ENCODE measurements around the gene WWOX.
"Not testable (repeated sequence)": the region's sequence is repeated elsewhere in the genome, so short reads cannot be mapped to it uniquely, and the experiment has no call there.

The WWOX gene

DNA sequence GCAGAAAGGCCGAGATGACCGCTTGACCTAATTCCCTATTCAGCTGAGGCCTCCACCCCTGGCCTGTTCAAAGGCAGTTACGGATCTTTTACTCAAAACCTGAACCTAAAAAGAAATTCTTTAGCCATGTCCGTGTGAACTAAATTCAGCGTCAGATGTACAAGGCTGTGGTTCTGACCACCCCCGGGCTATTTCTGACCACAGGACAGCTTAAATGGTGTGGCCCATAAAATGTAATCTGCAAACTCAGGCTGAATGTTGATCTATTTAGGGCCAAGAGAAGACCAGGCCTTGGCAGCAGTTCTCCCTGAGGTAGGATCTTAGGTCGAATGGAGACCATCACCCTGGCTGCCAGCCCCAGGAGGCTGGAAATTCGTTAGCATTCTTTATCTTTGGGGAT, 485.5 kb downstream of the WWOX start:
- TF ChIP-seq ZNF274 (IDR thresholded peaks at IDR 0.05; ENCODE audit: low read depth, low read length): no peak
- H3K4me3 ChIP-seq (ENCODE audit: low read length): no peak overlapping the region

DNA sequence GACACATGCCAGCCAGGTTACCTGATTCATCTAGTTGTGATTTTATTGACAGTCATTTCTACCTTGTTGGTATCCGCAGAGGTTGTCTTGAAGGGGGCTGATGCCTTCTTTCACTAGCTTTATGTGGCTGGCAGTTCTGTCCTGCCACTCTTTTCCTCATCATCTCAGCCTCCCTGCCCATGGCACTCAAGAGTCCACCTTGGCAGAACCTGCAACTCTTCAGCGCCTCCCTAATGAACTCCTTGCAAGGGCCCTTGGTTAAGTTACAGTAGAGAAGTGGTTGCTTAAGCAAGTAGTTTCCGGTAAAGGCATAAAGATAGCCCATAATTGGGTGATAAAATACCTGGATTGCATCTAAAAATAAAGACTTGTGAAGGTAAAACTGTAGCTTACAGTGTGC, 489.9 kb downstream of the WWOX start:
- no peak for TF ChIP-seq ZNF274 (IDR thresholded peaks at IDR 0.05; ENCODE audit: low read depth, low read length)
- H3K4me3 ChIP-seq (ENCODE audit: low read length): no peak overlapping the region

DNA sequence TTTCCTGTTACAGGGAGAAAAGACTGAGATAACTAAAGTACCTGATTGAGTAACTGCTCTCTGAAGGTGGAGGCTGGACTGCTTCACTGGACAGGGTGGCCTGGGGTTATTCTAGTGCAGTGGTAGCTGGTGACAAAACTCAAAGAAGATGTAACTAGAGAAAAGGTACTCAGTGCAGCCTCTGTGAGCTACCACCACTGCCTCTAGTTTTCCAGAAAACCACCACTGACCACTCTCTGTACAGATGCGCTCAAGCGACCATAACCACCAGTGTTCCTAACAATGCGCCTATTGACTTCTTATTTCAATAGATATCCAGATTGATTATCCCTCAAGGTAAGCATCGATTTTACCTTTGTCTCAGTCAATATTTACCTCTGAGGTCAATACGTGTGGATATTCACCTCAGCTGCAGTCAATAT, 492.2 kb downstream of the WWOX start:
- TF ChIP-seq ZNF274 (IDR thresholded peaks at IDR 0.05; ENCODE audit: low read depth, low read length): no peak
- H3K4me3 ChIP-seq (ENCODE audit: low read length): no peak overlapping the region

DNA sequence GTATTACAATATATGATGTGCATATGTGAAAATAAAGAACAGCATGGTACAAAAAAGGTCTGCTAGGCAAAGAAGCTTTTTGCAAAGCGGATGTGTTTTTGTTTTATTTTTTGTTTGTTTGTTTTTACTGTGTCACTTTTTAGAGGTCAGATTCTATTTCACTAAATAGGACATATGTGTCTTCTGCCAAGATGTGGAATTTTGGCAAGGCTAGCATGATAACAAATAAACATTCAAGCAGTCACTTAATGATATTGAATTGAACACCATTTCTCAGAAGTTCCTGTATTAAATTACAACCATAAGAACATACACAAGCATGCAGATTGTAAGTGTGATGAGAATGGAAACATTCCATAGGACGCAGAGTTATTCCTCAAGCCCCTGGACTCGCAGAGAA, 492.7 kb downstream of the WWOX start:
- no peak overlapping the region for H3K4me3 ChIP-seq (ENCODE audit: low read length)
- no peak for TF ChIP-seq ZNF274 (IDR thresholded peaks at IDR 0.05; ENCODE audit: low read depth, low read length)

DNA sequence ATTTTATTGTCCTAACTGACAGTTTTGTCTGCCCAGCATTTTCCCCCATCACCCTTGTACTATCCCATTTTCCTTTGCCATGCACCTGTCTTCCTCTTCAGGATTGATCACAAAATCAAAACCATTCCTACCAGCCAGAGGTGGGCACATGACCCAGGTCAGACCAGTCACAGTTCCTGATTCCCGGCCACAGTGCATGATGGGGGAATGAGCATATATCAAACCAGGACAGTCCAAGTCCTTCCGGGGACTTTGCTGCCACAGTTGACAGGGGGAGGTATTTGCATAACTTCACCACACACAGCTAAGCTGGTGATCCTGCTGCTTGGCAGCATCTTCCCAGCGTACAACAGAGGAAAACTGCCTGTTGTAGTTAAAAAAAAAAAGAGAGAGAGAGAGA, 493.9 kb downstream of the WWOX start:
- no peak overlapping the region for H3K4me3 ChIP-seq (ENCODE audit: low read length)
- TF ChIP-seq ZNF274 (IDR thresholded peaks at IDR 0.05; ENCODE audit: low read depth, low read length): no peak

DNA sequence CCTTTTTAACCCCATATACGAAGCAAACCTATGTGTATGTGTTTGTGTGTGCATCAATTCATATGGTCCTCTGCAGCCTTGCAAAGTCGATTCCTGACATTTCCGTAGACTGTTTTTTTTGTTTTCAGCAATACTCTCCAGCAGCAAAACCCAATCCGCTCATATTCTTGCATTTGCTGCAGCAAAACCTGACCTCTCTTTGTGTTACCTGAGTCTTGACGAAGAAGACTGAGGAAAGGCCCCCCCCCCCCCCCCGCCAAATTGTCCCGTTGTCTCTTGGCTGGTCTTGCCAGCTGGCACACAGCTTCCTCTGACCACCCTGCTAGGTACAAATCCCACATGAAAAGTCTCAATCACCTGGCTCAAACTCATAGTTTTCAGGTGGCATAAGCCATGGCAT, 494.7 kb downstream of the WWOX start:
- no peak overlapping the region for H3K4me3 ChIP-seq (ENCODE audit: low read length)
- no peak for TF ChIP-seq ZNF274 (IDR thresholded peaks at IDR 0.05; ENCODE audit: low read depth, low read length)

DNA sequence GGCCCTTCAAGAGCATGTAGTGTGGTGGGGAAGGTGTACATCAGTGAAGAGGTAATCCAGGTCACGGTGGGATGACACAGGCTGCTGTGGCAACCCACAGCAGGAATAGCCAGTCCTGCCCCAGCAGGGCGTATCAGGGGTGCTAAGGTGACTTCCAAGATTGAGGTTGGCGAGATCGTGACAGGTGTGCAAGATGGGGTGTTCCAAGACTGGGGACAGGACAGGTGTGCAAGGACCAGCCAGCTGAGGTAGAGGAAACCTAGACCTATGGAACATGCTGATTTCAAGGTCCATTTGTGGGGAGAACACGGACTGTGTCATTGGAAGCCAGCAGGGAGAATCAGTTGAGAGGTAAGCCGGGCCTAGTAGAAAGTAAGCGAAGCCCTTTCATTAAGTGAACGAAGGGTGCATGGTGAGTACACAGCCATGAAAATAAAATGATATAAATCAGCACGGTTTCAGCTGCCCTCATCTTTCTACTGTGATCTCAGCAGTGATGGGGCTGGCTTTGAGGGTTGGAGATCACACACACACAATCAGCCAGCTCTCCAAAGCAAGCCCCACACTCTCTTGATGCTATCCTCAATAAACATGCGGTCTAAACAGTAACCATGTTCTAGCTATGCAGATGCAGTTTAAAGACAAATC, 497.0 kb downstream of the WWOX start:
- no peak overlapping the region for H3K4me3 ChIP-seq (ENCODE audit: low read length)
- TF ChIP-seq ZNF274 (IDR thresholded peaks at IDR 0.05; ENCODE audit: low read depth, low read length): no peak

DNA sequence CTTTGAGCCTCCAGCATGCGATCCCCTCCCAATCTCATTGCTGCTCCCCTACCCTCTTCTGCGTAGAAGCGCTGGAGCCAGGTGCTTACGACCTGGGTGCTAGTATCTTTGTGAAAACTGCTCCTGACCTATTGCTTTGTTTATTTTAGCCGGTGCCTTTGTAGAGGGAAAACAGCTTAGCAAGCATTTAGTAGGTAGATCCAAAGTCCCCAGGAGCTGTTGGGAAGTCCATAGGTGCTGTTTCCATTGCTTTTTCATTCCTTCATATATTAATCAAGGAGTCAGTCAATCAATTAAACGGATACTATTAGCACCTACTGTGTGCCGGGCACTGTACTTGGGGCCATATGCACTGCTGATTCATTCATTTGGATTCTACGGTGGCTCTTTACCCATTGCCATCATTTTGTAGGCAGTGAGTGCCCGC, 497.6 kb downstream of the WWOX start:
- no peak overlapping the region for H3K4me3 ChIP-seq (ENCODE audit: low read length)
- no peak for TF ChIP-seq ZNF274 (IDR thresholded peaks at IDR 0.05; ENCODE audit: low read depth, low read length)

DNA sequence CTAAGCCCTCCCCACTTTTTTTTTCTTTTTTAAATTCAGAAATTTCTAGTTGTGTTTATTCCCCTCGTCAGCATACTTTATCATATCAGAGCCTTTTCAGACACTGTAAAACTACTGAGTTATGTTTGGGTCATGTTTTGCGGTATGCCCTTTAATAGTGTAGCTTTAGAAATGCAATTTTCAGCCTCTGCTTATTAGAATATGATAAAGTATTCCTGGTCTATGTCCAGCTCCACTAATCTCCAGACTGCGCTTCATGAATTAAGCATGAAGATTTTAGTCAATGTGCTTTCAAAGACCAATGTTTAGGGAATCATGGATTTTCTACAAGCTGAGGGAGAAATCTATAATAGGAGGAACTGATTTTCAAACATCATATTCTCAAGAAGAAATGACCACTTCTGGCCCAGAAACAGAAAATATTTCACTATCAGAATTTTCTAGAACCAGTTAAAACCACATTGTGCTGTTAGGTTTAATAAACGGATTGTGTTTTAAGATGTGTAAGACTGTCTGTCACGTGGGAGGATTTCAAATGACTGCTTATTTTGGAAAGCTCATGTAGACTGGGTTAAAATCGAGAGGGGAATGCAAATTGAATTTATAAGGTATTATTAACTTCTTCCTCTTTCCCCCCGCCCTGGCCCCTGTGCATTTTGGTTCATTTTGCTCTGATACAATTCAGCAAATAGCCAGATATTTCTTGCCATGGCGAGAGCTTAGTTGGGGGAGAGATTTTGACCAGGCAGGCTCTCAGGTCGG, 498.5 kb downstream of the WWOX start:
- no peak for TF ChIP-seq ZNF274 (IDR thresholded peaks at IDR 0.05; ENCODE audit: low read depth, low read length)
- no peak overlapping the region for H3K4me3 ChIP-seq (ENCODE audit: low read length)

DNA sequence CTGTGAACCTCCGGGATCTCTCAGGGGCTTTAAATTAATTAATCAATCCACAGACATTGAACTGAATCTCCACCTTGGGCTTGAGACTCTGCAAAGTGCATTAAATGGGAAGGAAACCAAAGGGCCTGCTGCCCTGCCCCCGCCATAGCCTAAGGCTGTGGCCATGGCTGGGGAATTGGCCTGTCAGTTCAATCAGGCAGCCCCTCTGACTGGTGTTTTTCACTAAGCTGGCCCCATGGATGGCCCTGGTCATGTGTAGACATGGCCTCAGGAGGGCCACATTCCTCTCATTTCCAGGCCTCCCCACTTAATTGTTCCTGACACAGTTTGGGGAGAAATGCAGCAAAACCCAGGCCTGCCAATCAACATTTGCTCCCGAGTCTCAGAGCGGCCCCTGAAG, 499.8 kb downstream of the WWOX start:
- TF ChIP-seq ZNF274 (IDR thresholded peaks at IDR 0.05; ENCODE audit: low read depth, low read length): no peak
- H3K4me3 ChIP-seq (ENCODE audit: low read length): no peak overlapping the region

DNA sequence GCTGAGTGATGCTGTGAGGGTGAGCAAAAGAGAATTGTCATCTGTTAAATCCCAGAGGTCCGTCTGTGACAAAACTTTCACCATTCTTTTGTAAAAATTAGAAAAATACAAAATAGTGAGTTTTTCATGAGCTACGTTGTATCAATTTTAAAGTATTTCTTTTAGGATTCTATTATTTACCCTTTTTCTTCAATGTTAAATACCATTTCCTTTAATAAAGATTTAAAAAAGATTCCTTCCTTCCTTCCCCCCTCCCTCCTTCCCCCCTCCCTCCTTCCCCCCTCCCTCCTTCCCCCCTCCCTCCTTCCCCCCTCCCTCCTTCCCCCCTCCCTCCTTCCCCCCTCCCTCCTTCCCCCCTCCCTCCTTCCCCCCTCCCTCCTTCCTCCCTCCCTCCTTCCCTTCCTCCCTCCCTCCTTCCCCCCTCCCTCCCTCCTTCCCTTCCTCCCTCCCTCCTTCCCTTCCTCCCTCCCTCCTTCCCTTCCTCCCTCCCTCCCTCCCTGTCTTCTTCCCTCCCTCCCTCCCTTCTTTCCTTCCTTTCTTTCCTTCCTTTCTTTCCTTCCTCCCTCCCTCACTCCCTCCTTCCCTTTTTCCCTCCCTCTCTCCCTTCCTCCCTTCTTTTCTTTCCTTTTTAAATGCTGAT, 505.1 kb downstream of the WWOX start:
- not testable (repeated sequence) for H3K4me3 ChIP-seq (ENCODE audit: low read length)

DNA sequence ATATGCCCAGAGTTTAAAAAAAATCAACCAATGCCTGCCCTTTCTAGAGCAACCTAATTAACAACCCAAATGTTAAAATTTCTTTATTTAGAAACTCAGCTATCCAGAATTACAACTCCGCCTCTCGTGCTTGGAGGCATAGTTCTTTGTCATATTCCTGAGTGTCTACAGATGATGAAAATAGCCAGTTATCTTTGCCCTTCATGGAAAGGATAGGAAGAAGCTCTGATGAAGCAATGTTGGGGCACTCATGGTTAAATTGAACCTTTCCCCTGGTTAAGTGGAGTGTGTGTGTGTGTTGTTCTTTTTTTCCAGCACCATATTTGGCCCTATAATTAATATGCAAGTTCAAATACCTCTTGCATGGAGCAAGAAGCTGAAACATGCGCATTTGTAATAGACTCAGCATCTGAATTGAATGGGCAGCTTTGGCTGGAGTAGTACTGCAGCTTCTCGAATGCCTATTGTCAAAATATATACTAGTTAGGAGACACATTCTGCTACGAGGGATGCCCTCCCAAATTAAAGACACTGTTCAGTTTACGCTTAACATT, 506.2 kb downstream of the WWOX start:
- TF ChIP-seq ZNF274 (IDR thresholded peaks at IDR 0.05; ENCODE audit: low read depth, low read length): no peak

DNA sequence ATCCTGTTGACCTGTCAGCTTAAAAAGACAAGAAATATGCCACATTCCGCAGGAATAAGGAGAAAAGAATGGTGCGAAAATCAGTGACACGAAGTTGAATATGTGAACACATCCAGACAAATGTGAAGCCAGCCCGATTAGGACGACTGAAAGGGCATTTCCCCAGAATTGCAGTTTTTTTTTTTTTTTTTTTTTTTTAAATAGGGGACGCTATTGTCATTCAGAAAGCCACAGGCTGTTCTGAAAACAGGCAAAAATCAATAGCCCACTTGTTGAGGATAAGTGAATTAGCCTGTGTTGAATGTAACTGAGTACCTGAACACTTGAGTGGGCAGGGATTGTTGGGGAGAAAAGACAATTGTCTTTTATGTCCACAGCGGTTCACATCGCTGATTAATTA, 507.1 kb downstream of the WWOX start:
- no peak for TF ChIP-seq ZNF274 (IDR thresholded peaks at IDR 0.05; ENCODE audit: low read depth, low read length)

More for the DNA sequence above, 506.2 kb downstream of the WWOX start:
- H3K4me3 ChIP-seq (ENCODE audit: low read length): no peak overlapping the region

DNA sequence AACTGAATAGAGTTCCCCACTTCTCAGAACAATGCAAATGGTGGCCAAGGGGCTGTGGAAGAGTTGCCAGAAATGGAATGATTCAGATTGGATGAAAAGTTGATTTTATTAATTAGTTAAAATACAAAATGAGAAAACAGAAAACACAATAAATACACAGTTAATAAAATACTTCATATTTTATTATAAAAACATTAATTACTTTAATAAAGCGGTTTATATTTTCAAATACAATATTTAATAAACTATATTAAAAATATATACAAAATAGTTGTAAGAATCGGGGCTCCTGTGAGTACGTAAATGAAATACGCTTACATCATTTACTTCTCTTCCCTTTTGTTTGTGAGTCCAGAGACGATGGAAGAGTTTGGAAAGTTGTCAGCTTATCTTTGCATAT, 507.6 kb downstream of the WWOX start:
- TF ChIP-seq ZNF274 (IDR thresholded peaks at IDR 0.05; ENCODE audit: low read depth, low read length): no peak
- H3K4me3 ChIP-seq (ENCODE audit: low read length): no peak overlapping the region

More for the DNA sequence above, 507.1 kb downstream of the WWOX start:
- no peak overlapping the region for H3K4me3 ChIP-seq (ENCODE audit: low read length)

DNA sequence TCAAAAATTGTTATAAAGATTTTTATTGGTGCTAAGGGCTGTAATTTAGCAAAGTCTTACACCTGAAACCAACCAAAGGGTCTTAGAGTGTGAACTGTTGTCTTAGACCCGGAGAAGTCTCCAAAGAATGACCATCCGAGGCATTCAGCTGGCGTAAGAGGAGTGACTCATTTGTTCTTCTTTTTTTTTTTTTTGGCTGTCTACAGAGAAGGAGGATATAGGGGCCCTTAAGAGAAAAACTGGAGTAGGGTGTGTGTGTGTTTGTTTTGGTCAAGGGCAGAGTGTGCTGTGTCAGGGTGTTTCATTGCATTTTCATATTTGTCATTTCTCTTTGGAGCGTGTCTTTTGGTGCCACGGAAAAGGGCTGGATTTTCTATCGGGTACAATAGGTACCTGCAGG, 508.0 kb downstream of the WWOX start:
- no peak overlapping the region for H3K4me3 ChIP-seq (ENCODE audit: low read length)
- TF ChIP-seq ZNF274 (IDR thresholded peaks at IDR 0.05; ENCODE audit: low read depth, low read length): no peak

Measured in GM08714 (cell line).